Peyer's patch (tissue), 4 donors: ENCODE data around the gene SMARCA2. TPM values are rescaled to one million over a fixed set of nuclear protein-coding genes. Genes with fewer than 3 reads are reported as not detected.

ENCODE experiments used
- DNase-seq, 3 donors: peaks; one replicate each; pipeline ENCODE4 v3.0.0-alpha.2; 2017 to 2019
- H3K27ac ChIP-seq, 4 donors: fragments of 200-600 bp; sonication (generic); one replicate each; pipeline ENCODE4 v1.5.1; 2016 to 2019
- H3K27me3 ChIP-seq, 2 donors: fragments of 200-600 bp; sonication (generic); one replicate each; pipeline ENCODE4 v1.5.1; 2019
- H3K36me3 ChIP-seq, 3 donors: fragments of 200-600 bp; sonication (generic); one replicate each; pipeline ENCODE4 v1.5.1; 2016 to 2019
- H3K4me1 ChIP-seq, 4 donors: fragments of 200-600 bp; sonication (generic); one replicate each; pipeline ENCODE4 v1.5.1; 2016 to 2019
- H3K4me3 ChIP-seq, 4 donors: fragments of 200-600 bp; sonication (generic); 1 replicate in 3 of 4; 2 replicates in 1 of 4; pipeline ENCODE4 v1.5.1; 2016 to 2019; ENCODE audit warnings: mild to moderate bottlenecking in 1 of 4
- H3K9me3 ChIP-seq, 4 donors: fragments of 200-600 bp; sonication (generic); one replicate each; pipeline ENCODE4 v1.5.1; 2016 to 2019; ENCODE audit warnings: mild to moderate bottlenecking in 1 of 4
- CTCF ChIP-seq, 6 experiments: fragments of 450-650 bp in 4 of 6; fragments of 200-600 bp in 2 of 6; sonication (generic) in 1 of 6; IDR thresholded peaks; one replicate each; pipeline ENCODE4 v1.5.1; 2017 to 2019; ENCODE audit warnings: antibody characterized with exemption in 6 of 6, mild to moderate bottlenecking in 3 of 6, moderate library complexity in 1 of 6
- POLR2A ChIP-seq, 2 donors: fragments of 450-650 bp; IDR thresholded peaks; one replicate each; pipeline ENCODE4 v1.5.1; 2017; ENCODE audit warnings: antibody characterized with exemption in 2 of 2, mild to moderate bottlenecking in 2 of 2, moderate library complexity in 2 of 2
- total RNA-seq, 4 donors: library from RNA; depleted of rRNA; stranded (reverse); fragments of >200 nt; gene quantifications; one replicate each; pipeline ENCODE4 v1.1.0, GENCODE V29; 2016

The SMARCA2 gene
- total RNA-seq, 4 donors from 2014 or later = 93.7 to 297 (median 113) TPM

- no peak overlapping the region for H3K27ac ChIP-seq
- TF ChIP-seq POLR2A (IDR thresholded peaks at IDR 0.05) (no peak), CTCF (IDR thresholded peaks at IDR 0.05) (no peak)
- no peaks in the 10 kb centered on the region for H3K27me3 ChIP-seq
- no peak overlapping the region for H3K4me3 ChIP-seq
- no peak for DNase-seq
- no peaks in the 10 kb centered on the region for H3K4me1 ChIP-seq
- no peaks in the 10 kb centered on the region for H3K9me3 ChIP-seq
- H3K36me3 ChIP-seq = peaks cover 0 to 97% (median 4%) of the 10 kb centered on the region in 3 donors
These were observed 57.7 kb downstream of the SMARCA2 start for GRCh38 chr9:2072752-2073405.

- no peak for TF ChIP-seq CTCF (IDR thresholded peaks at IDR 0.05)
- no peak for TF ChIP-seq POLR2A (IDR thresholded peaks at IDR 0.05)
- H3K27ac ChIP-seq = no peak overlapping the region
- peaks cover 0 to 90% (median 0%) of the 10 kb centered on the region in 3 donors for H3K36me3 ChIP-seq
These were observed 67.6 kb downstream of the SMARCA2 start for GRCh38 chr9:2082772-2083171.

DNA sequence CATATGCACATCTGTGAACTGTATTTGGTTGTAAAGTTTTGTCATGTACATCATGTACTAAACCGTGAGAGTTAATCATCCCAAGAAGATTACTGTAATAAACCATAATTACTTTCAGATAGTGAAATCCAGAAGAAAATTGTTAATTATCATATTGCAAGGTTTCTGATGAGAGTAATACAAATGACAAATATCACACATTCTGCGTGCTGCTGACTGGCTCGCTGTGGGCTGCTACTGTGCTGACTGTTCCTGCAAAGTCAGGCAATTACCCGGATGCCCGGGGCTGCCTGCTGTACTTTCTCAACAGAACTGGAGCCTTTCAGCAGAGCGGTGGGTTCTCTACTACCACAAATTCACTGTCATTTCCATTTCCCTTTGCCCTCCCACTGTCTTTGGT is 68.3 kb downstream of the SMARCA2 start:
- no peak overlapping the region for H3K4me3 ChIP-seq
- no peak for DNase-seq
- no peak overlapping the region for H3K27ac ChIP-seq
- peaks cover 0 to 90% (median 0%) of the 10 kb centered on the region in 3 donors for H3K36me3 ChIP-seq
- H3K27me3 ChIP-seq = no peaks in the 10 kb centered on the region
- TF ChIP-seq CTCF (IDR thresholded peaks at IDR 0.05) (no peak), POLR2A (IDR thresholded peaks at IDR 0.05) (no peak)
- no peaks in the 10 kb centered on the region for H3K9me3 ChIP-seq
- no peaks in the 10 kb centered on the region for H3K4me1 ChIP-seq

More at GRCh38 chr9:2082772-2083171, 67.6 kb downstream of the SMARCA2 start:
- H3K27me3 ChIP-seq = no peaks in the 10 kb centered on the region
- no peaks in the 10 kb centered on the region for H3K9me3 ChIP-seq
- no peaks in the 10 kb centered on the region for H3K4me1 ChIP-seq
- no peak overlapping the region for H3K4me3 ChIP-seq
- no peak for DNase-seq

- H3K27me3 ChIP-seq = no peaks in the 10 kb centered on the region
- H3K27ac ChIP-seq = no peak overlapping the region
- no peaks in the 10 kb centered on the region for H3K4me1 ChIP-seq
- H3K36me3 ChIP-seq = peaks cover 0 to 90% (median 0%) of the 10 kb centered on the region in 3 donors
- TF ChIP-seq POLR2A (IDR thresholded peaks at IDR 0.05) = no peak
- TF ChIP-seq CTCF (IDR thresholded peaks at IDR 0.05) = no peak
- no peak for DNase-seq
- no peak overlapping the region for H3K4me3 ChIP-seq
- no peaks in the 10 kb centered on the region for H3K9me3 ChIP-seq
These were observed 70.6 kb downstream of the SMARCA2 start for GRCh38 chr9:2085716-2086115.

GRCh38 chr9:2086116-2086515 is 71.0 kb downstream of the SMARCA2 start:
- TF ChIP-seq POLR2A (IDR thresholded peaks at IDR 0.05) (no peak), CTCF (IDR thresholded peaks at IDR 0.05) (no peak)
- Histone ChIP-seq H3K27me3 (no peaks in the 10 kb centered on the region), H3K36me3 (peaks cover 0 to 90% (median 0%) of the 10 kb centered on the region in 3 donors), H3K9me3 (no peaks in the 10 kb centered on the region), H3K4me1 (no peaks in the 10 kb centered on the region), H3K4me3 (no peak overlapping the region), H3K27ac (no peak overlapping the region)
- DNase-seq = no peak
